Neural cell (in vitro differentiated cells): ENCODE data around the gene CILP. TPM values are rescaled to one million over a fixed set of nuclear protein-coding genes. Genes with fewer than 3 reads are reported as not detected.

ENCODE experiments used
- H2AFZ ChIP-seq: fragments of 200-600, 300-800 bp; sonication (generic), shearing (Covaris generic); 2 replicates; pipeline ENCODE4 v1.6.0; 2014; ENCODE audit warnings: low read depth, mild to moderate bottlenecking, antibody characterized with exemption, low read length, moderate library complexity
- H3F3A ChIP-seq: fragments of 200-600 bp; shearing (Covaris generic); 2 replicates; pipeline ENCODE4 v1.6.1; 2016; ENCODE audit warnings: mild to moderate bottlenecking, moderate library complexity, mixed read lengths, antibody characterized with exemption, low read length; ENCODE audit not compliant: insufficient read depth, poor library complexity, severe bottlenecking
- H3K27ac ChIP-seq: fragments of 200-600, 300-800 bp; sonication (generic), shearing (Covaris generic); 2 replicates; pipeline ENCODE4 v1.5.1; 2014; ENCODE audit warnings: mild to moderate bottlenecking, low read length, moderate library complexity
- H3K27me3 ChIP-seq: fragments of 300-800, 200-600 bp; sonication (generic), shearing (Covaris generic); 2 replicates; pipeline ENCODE4 v1.6.0; 2014; ENCODE audit warnings: mild to moderate bottlenecking, low read depth, low read length, moderate library complexity; ENCODE audit not compliant: insufficient read depth
- H3K36me3 ChIP-seq: fragments of 300-800, 200-600 bp; sonication (generic), shearing (Covaris generic); 2 replicates; pipeline ENCODE4 v1.5.1; 2014; ENCODE audit warnings: mild to moderate bottlenecking, antibody characterized with exemption, low read length, moderate library complexity; ENCODE audit not compliant: insufficient read depth
- H3K4me2 ChIP-seq: fragments of 300-800, 200-600 bp; sonication (generic), shearing (Covaris generic); 2 replicates; pipeline ENCODE4 v1.6.0; 2014; ENCODE audit warnings: mild to moderate bottlenecking, low read length
- H3K4me3 ChIP-seq: fragments of 300-800, 200-600 bp; sonication (generic), shearing (Covaris generic); 2 replicates; pipeline ENCODE4 v1.5.1; 2014; ENCODE audit warnings: mild to moderate bottlenecking, low read length, moderate library complexity
- H3K79me2 ChIP-seq: fragments of 200-600 bp; shearing (Covaris generic); replicated peaks from 2 replicates; pipeline ENCODE4 v1.6.0; 2014; ENCODE audit warnings: mild to moderate bottlenecking, low read length, moderate library complexity; ENCODE audit not compliant: insufficient read depth
- H3K9ac ChIP-seq: fragments of 300-800, 200-600 bp; sonication (generic), shearing (Covaris generic); 2 replicates; pipeline ENCODE4 v1.6.1; 2016; ENCODE audit warnings: mild to moderate bottlenecking, low read length, mixed read lengths
- H3K9me2 ChIP-seq: fragments of 200-600 bp; shearing (Covaris generic); 2 replicates; pipeline ENCODE4 v1.6.1; 2016; ENCODE audit warnings: mild to moderate bottlenecking, low read length, mixed read lengths; ENCODE audit not compliant: insufficient read depth
- H3K9me3 ChIP-seq: fragments of 200-600, 300-800 bp; sonication (generic), shearing (Covaris generic); 2 replicates; pipeline ENCODE4 v1.6.1; 2016; ENCODE audit warnings: mild to moderate bottlenecking, mixed run types, low read length, moderate library complexity, mixed read lengths
- H4K20me1 ChIP-seq: fragments of 200-600 bp; shearing (Covaris generic); 2 replicates; pipeline ENCODE4 v1.6.1; 2016; ENCODE audit warnings: mild to moderate bottlenecking, mixed run types; ENCODE audit not compliant: insufficient read depth
- CTCF ChIP-seq: fragments of 450-650 bp; IDR thresholded peaks from 2 replicates; pipeline ENCODE4 v1.5.1; 2014; ENCODE audit warnings: antibody characterized with exemption, mild to moderate bottlenecking, moderate library complexity; ENCODE audit not compliant: poor library complexity, severe bottlenecking
- EP300 ChIP-seq: fragments of 450-650 bp; conservative IDR thresholded peaks from 2 replicates; pipeline ENCODE4 v1.6.1; 2014; ENCODE audit warnings: antibody characterized with exemption, mild to moderate bottlenecking, moderate library complexity; ENCODE audit not compliant: poor library complexity, severe bottlenecking
- EZH2 ChIP-seq: fragments of 200-600, 300-800 bp; shearing (Covaris generic), sonication (generic); IDR thresholded peaks from 2 replicates; pipeline ENCODE4 v1.6.1; 2014; ENCODE audit warnings: antibody characterized with exemption, low read length, borderline replicate concordance, mild to moderate bottlenecking; ENCODE audit not compliant: insufficient read depth, poor library complexity, severe bottlenecking
- MXI1 ChIP-seq: fragments of 450-650 bp; conservative IDR thresholded peaks from 2 replicates; pipeline ENCODE4 v1.6.1; 2014; ENCODE audit warnings: antibody characterized with exemption, mild to moderate bottlenecking; ENCODE audit not compliant: poor library complexity, severe bottlenecking
- POLR2AphosphoS5 ChIP-seq: IDR thresholded peaks from 2 replicates; pipeline ENCODE4 v1.6.1; 2012
- RAD21 ChIP-seq: fragments of 450-650 bp; conservative IDR thresholded peaks from 2 replicates; pipeline ENCODE4 v1.6.1; 2014; ENCODE audit warnings: antibody characterized with exemption, mild to moderate bottlenecking, moderate library complexity
- REST ChIP-seq: IDR thresholded peaks from 2 replicates; pipeline ENCODE4 v1.6.1; 2012; ENCODE audit warnings: borderline replicate concordance
- SMC3 ChIP-seq: fragments of 450-650 bp; conservative IDR thresholded peaks from 2 replicates; pipeline ENCODE4 v1.6.1; 2014; ENCODE audit warnings: antibody characterized with exemption, mild to moderate bottlenecking, moderate library complexity; ENCODE audit not compliant: poor library complexity
- TAF1 ChIP-seq: IDR thresholded peaks from 2 replicates; pipeline ENCODE4 v1.6.1; 2012; ENCODE audit warnings: low read depth
- polyA plus RNA-seq: library from polyadenylated mRNA; depleted of rRNA; stranded (reverse); fragments of >200 nt; gene quantifications from 2 replicates; pipeline ENCODE4 v1.2.3, GENCODE V29; 2014

CILP gene
- polyA plus RNA-seq, 1 donor from 2014 or later: 1.4 TPM

- Histone ChIP-seq H3K79me2 (no peaks in the 10 kb centered on the region), H3K9me3 (no peaks in the 10 kb centered on the region), H3F3A (no peaks in the 10 kb centered on the region), H3K4me2 (no peak overlapping the region), H3K36me3 (no peaks in the 10 kb centered on the region), H3K4me3 (no peak overlapping the region), H2AFZ (no peak overlapping the region), H3K27ac (no peak overlapping the region), H3K9ac (no peak overlapping the region), H4K20me1 (no peaks in the 10 kb centered on the region), H3K9me2 (no peaks in the 10 kb centered on the region), H3K27me3 (no peaks in the 10 kb centered on the region)
- TF ChIP-seq REST (no peak), SMC3 (no peak), EZH2 (no peak), MXI1 (no peak)
These were observed 10.4 kb upstream of the CILP start for GRCh38 chr15:65221697-65222096.

- no peak overlapping the region for H3K4me3 ChIP-seq
- TF ChIP-seq EZH2 (no peak), TAF1 (no peak), RAD21 (no peak)
- no peak overlapping the region for H3K9ac ChIP-seq
These were observed 7.9 kb upstream of the CILP start for GRCh38 chr15:65219137-65219536.

GRCh38 chr15:65217526-65218482, 6.5 kb upstream of the CILP start:
- Histone ChIP-seq H3K4me2 (no peak overlapping the region), H3K27me3 (no peaks in the 10 kb centered on the region), H4K20me1 (no peaks in the 10 kb centered on the region), H3K27ac (no peak overlapping the region), H3K9me2 (no peaks in the 10 kb centered on the region), H3K9me3 (no peaks in the 10 kb centered on the region), H3F3A (no peaks in the 10 kb centered on the region), H3K9ac (no peak overlapping the region), H3K4me3 (no peak overlapping the region), H2AFZ (no peak overlapping the region), H3K36me3 (no peaks in the 10 kb centered on the region), H3K79me2 (no peaks in the 10 kb centered on the region)
- TF ChIP-seq RAD21: no peak
- TF ChIP-seq POLR2AphosphoS5: no peak
- TF ChIP-seq EP300: no peak
- no peak for TF ChIP-seq TAF1
- no peak for TF ChIP-seq CTCF
- no peak for TF ChIP-seq MXI1
- TF ChIP-seq REST: no peak
- TF ChIP-seq SMC3: no peak
- TF ChIP-seq EZH2: no peak

More at GRCh38 chr15:65219137-65219536, 7.9 kb upstream of the CILP start:
- Histone ChIP-seq H3K4me2 (no peak overlapping the region), H3K36me3 (no peaks in the 10 kb centered on the region), H3K27me3 (no peaks in the 10 kb centered on the region), H3K9me3 (no peaks in the 10 kb centered on the region), H3K9me2 (no peaks in the 10 kb centered on the region), H2AFZ (no peak overlapping the region), H4K20me1 (no peaks in the 10 kb centered on the region), H3K27ac (no peak overlapping the region), H3F3A (no peaks in the 10 kb centered on the region), H3K79me2 (no peaks in the 10 kb centered on the region)
